ENCODE measurements around the gene CALR.

DNA sequence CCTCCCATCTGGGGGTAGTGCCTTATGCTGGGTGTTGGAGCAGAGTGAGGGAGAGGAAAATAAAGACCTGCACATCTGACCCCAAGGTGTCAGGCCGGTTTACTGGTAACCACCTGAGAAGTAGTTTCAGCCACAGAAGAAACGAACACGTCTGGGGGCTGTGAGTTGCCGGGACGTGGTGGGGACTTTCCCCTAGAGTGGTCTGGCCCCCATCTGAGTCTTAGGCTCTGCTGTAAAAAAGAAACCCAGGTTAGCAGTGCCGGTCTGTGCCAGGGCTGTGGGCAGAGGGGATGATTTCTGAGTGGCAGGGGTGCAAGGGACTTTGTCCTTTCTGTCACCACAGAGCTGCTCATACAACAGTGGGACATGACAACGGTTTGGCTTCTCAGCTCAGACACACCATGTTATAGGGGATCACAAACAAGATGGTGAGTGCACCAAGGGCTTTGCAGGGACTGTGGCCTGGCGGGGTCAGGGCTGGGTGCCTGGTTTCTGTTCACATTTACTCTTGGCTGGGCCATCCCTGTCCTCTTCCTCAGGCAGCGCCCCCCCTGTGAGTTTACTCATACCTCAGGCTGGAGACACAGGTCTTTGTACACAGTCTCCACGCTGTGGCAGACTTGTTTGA is 38.4 kb upstream of the CALR start:
- no peak for TF ChIP-seq NFRKB (IDR thresholded peaks at IDR 0.05)
- TF ChIP-seq TARDBP (IDR thresholded peaks at IDR 0.05), result no peak
- TF ChIP-seq SUZ12 (IDR thresholded peaks at IDR 0.05), result no peak
- TF ChIP-seq SP1 (IDR thresholded peaks at IDR 0.05), result no peak
